ENCODE measurements around the gene KRT23. TPM values are rescaled to one million over a fixed set of nuclear protein-coding genes. Genes with fewer than 3 reads are reported as not detected.

The KRT23 gene
- total RNA-seq, 1 donor from 2014 or later = not detected

- Mint-ChIP-seq H3K36me3 (ENCODE audit: unreplicated experiment) (no peaks in the 10 kb centered on the region), H3K4me1 (ENCODE audit: low read depth, unreplicated experiment) (no peaks in the 10 kb centered on the region), H3K27ac (ENCODE audit: unreplicated experiment) (no peak overlapping the region), H3K4me3 (ENCODE audit: unreplicated experiment) (no peak overlapping the region), H3K9me3 (ENCODE audit: unreplicated experiment) (no peaks in the 10 kb centered on the region), H3K27me3 (ENCODE audit: unreplicated experiment) (no peaks in the 10 kb centered on the region)
- no peak for DNase-seq
- TF ChIP-seq CTCF (IDR thresholded peaks at IDR 0.05; ENCODE audit: partially characterized antibody, unreplicated experiment) = no peak
These were observed 470 bp downstream of the KRT23 start for GRCh38 chr17:40936976-40937375.

GRCh38 chr17:40936437-40936971 lies 942 bp downstream of the KRT23 start:
- no peaks in the 10 kb centered on the region for H3K36me3 Mint-ChIP-seq (ENCODE audit: unreplicated experiment)
- H3K4me1 Mint-ChIP-seq (ENCODE audit: low read depth, unreplicated experiment) = no peaks in the 10 kb centered on the region
- no peak overlapping the region for H3K27ac Mint-ChIP-seq (ENCODE audit: unreplicated experiment)
- no peak for TF ChIP-seq CTCF (IDR thresholded peaks at IDR 0.05; ENCODE audit: partially characterized antibody, unreplicated experiment)
- H3K4me3 Mint-ChIP-seq (ENCODE audit: unreplicated experiment) = no peak overlapping the region
- DNase-seq = no peak
- H3K27me3 Mint-ChIP-seq (ENCODE audit: unreplicated experiment) = no peaks in the 10 kb centered on the region
- no peaks in the 10 kb centered on the region for H3K9me3 Mint-ChIP-seq (ENCODE audit: unreplicated experiment)

- H3K36me3 Mint-ChIP-seq (ENCODE audit: unreplicated experiment) = no peaks in the 10 kb centered on the region
- no peak overlapping the region for H3K4me3 Mint-ChIP-seq (ENCODE audit: unreplicated experiment)
- H3K4me1 Mint-ChIP-seq (ENCODE audit: low read depth, unreplicated experiment) = no peaks in the 10 kb centered on the region
- no peak overlapping the region for H3K27ac Mint-ChIP-seq (ENCODE audit: unreplicated experiment)
- TF ChIP-seq CTCF (IDR thresholded peaks at IDR 0.05; ENCODE audit: partially characterized antibody, unreplicated experiment) = no peak
- DNase-seq = no peak
- H3K27me3 Mint-ChIP-seq (ENCODE audit: unreplicated experiment) = peaks cover 1% of the 10 kb centered on the region
- H3K9me3 Mint-ChIP-seq (ENCODE audit: unreplicated experiment) = no peaks in the 10 kb centered on the region
These were observed 1.8 kb downstream of the KRT23 start for GRCh38 chr17:40935624-40936023.

GRCh38 chr17:40932608-40933007 lies 4.8 kb downstream of the KRT23 start:
- Mint-ChIP-seq H3K4me1 (ENCODE audit: low read depth, unreplicated experiment) (no peaks in the 10 kb centered on the region), H3K4me3 (ENCODE audit: unreplicated experiment) (no peak overlapping the region), H3K27ac (ENCODE audit: unreplicated experiment) (no peak overlapping the region), H3K36me3 (ENCODE audit: unreplicated experiment) (no peaks in the 10 kb centered on the region), H3K9me3 (ENCODE audit: unreplicated experiment) (peaks cover 1% of the 10 kb centered on the region), H3K27me3 (ENCODE audit: unreplicated experiment) (peaks cover 1% of the 10 kb centered on the region)
- no peak for DNase-seq
- TF ChIP-seq CTCF (IDR thresholded peaks at IDR 0.05; ENCODE audit: partially characterized antibody, unreplicated experiment) = no peak

- H3K4me1 Mint-ChIP-seq (ENCODE audit: low read depth, unreplicated experiment) = no peaks in the 10 kb centered on the region
- H3K27ac Mint-ChIP-seq (ENCODE audit: unreplicated experiment) = no peak overlapping the region
- DNase-seq = no peak
- no peak overlapping the region for H3K4me3 Mint-ChIP-seq (ENCODE audit: unreplicated experiment)
- H3K36me3 Mint-ChIP-seq (ENCODE audit: unreplicated experiment) = no peaks in the 10 kb centered on the region
- peaks cover 2% of the 10 kb centered on the region for H3K9me3 Mint-ChIP-seq (ENCODE audit: unreplicated experiment)
- peaks cover 1% of the 10 kb centered on the region for H3K27me3 Mint-ChIP-seq (ENCODE audit: unreplicated experiment)
- no peak for TF ChIP-seq CTCF (IDR thresholded peaks at IDR 0.05; ENCODE audit: partially characterized antibody, unreplicated experiment)
These were observed 6.1 kb downstream of the KRT23 start for GRCh38 chr17:40931311-40931710.
